HG03045 (cell line): ENCODE data around the gene TMEM131L.
"Not testable (repeated sequence)": the region's sequence is repeated elsewhere in the genome, so short reads cannot be mapped to it uniquely, and the experiment has no call there.

Experiments
- ATAC-seq: cut with Tn5 transposase; IDR thresholded peaks from one replicate; pipeline ENCODE4 v1.9.1; 2021; ENCODE audit warnings: mild to moderate bottlenecking, moderate library complexity; ENCODE audit not compliant: unreplicated experiment

Gene TMEM131L

DNA sequence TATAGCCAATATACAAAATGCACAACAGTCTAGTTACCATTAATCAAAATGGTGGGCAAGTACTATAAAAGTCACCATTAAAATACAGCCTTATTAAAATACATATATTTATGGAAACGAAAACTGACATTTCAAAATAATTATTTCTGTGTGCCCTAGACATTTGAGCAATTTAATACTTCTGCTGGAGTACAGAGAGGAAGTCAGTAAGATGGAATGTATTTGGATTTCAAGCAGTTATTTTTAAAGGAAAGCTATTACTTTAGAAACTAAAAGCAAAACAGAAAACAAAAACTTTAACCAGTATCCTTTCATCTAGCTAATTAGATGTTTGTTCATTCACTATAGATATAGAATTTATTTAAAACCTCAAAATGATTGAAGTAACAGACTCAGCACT, 180.1 kb downstream of the TMEM131L start:
- no peak for ATAC-seq

DNA sequence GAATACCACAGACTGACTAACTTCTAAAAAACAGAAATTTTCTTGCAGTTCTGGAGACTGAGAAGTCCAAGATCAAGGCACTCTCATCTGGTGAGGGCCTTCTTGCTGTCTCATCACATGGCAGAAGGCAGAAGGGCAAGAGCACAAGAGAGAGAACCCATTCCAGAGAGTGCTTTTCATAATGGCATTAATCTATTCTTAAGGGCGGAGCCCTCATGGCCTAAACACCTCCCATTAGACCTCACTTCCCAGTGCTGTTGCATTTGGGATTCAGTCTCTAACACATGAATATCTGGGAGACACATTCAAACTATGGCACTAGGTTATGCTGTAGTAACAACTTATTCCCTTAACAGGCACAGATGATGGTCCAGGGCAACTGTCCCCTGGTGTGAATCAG, 180.8 kb downstream of the TMEM131L start:
- no peak for ATAC-seq

- ATAC-seq: no peak
These were observed 181.8 kb downstream of the TMEM131L start for GRCh38 chr4:153647975-153648374.

GRCh38 chr4:153649572-153649991, 183.4 kb downstream of the TMEM131L start:
- ATAC-seq: no peak

- ATAC-seq: no peak
These were observed 185.0 kb downstream of the TMEM131L start for GRCh38 chr4:153651116-153651515.

GRCh38 chr4:153651587-153651986, 185.4 kb downstream of the TMEM131L start:
- ATAC-seq: no peak

- ATAC-seq: no peak
These were observed 186.1 kb downstream of the TMEM131L start for GRCh38 chr4:153652051-153652784.

DNA sequence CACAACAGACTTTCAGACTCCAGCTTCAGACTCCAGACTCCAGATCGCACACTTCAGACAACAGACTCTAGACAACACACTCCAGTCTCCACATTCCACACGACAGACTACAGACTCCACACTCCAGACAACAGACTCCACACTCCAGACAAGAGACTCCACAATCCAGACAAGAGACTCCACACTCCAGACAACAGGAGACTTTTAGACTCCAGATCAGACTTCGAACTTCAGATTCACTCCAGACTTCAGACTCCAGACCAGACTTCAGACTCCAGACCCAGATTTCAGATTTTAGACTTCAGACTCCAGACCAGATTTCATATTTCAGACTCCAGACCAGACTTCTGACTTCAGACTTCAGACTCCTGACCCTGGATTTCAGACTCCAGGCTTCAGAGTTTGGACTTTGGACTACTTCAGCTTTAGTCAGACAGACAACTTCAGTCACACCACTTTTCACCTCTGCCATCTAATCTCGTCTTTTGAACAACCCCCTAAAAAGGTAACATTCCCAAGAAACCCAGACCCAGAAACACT, 188.9 kb downstream of the TMEM131L start:
- ATAC-seq: no peak

DNA sequence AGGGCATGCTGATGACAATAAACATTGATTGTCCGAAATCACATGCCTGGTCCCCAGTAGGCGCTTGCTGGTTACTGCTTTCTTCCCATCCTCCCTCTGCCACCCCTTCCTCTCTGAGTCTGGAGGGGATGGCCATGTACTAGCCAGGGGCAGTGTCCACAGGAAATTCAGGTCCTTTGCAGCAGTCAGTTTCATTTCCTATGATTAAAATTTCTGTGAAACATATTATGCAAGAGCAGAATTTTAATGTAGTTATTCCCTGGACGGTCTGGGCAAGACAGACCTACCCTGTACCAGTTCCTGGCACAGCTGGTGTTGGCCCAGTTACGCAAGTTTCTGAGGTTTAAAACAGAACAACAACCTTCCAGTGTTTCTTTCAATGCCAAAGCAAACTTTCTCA, 189.8 kb downstream of the TMEM131L start:
- ATAC-seq: no peak

DNA sequence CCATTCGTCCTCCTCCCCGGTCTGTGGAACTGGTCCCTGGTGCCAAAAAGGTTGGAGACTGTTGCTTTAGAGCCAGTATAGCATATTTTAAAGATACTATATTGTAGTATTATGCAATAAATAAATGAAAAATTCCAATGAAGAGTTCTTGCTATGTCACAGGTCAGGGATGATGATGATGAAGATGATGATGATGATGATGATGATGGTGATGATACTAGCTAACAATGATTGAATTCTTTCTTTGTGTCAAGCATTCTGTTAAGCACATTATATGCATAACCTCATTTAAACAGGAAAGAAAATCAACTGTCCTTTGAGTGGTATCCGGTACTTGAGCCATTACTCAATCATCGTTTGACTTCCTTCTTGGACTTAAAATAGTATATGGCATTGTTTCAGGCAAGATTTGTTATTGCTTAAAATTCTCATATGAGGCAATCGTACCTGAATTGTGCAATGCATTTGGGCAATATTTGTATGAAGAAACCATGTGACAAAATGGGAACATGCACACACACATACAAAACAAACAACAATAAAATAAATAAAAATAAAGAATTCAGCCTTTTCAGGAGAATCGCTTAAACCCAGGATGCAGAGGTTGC, 195.2 kb downstream of the TMEM131L start:
- ATAC-seq: no peak

DNA sequence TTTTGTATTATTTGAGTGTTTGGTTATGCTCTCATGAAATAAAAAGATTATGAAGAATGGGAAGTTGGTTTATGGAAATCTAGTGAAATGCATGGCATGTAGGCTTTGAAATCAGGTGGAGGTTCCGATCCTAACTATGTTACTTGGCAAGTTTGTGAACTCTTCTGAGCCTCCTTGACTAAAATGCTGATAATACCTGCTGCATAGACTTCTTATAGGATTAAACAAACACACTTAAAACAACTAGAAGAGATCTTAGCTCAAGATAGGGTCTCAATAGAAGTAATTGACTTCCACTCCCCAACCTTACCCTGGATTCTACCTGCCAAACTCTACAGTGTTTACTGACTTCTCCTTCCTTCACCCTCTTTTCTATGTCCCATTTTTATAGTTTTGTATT, 195.7 kb downstream of the TMEM131L start:
- ATAC-seq: no peak

- ATAC-seq: no peak
These were observed 197.5 kb downstream of the TMEM131L start for GRCh38 chr4:153663667-153664066.

GRCh38 chr4:153666505-153666904, 200.3 kb downstream of the TMEM131L start:
- not testable (repeated sequence) for ATAC-seq

DNA sequence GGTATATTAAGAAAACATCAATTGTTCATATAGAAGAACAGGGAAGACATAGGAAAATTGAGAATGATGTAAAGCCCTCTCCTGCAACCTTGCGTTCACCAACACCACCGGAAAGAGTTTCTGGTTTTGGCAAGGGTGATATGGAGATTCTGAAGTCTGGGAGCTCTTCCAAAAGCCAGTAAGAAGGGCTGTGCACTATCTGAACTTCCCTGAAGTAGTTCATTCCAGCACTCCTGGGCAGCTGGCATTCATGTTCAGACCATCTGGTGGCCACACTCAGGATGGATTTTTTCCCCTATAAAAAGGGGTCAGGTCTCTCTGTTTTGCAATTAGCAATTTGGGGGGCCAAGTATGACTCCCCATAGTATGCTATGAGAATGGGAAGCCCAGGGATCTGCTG, 202.5 kb downstream of the TMEM131L start:
- no peak for ATAC-seq

- no peak for ATAC-seq
These were observed 203.7 kb downstream of the TMEM131L start for GRCh38 chr4:153669838-153670237.

DNA sequence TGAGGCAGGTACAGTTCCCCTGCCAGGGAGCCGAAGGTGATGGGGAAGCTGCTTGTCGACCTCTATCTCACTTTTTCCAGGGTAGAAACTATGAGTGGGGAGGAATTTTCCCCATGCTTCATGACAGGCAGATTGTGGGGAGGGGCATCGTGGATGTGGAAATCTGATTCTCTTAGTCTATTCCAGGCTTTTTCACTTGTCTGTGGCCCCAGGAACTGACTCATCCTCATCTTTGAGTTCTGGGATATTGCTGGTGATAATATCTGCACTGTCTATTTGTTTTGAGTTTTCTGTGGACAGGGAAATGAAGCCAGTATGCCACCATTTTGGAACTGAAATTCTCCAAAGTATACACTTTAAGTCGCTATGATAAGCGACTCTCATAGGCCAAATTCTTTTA, 210.3 kb downstream of the TMEM131L start:
- no peak for ATAC-seq

- ATAC-seq: no peak
These were observed 210.8 kb downstream of the TMEM131L start for GRCh38 chr4:153676984-153677383.

GRCh38 chr4:153679486-153679885, 213.3 kb downstream of the TMEM131L start:
- ATAC-seq: no peak

DNA sequence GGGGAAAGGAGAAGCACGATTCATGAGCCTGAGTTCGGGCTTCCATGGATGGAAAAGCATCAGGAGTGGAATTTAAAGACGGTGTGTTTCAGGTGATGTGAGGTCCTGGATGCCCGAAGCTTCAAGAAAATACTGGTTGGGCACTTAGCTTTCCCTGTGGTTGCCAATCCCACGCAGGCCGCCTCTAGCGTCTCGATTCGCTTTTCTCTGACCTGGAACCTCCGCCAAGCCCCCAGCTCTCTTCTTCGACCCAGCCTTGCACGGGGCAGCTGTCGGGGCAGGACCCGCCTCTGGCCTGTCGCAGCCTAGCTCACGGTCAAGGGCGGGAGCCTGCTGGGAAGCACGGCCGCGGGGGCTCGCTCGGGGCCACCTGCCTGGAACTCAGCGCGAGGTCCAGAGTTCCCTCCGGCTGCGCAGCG, 217.6 kb downstream of the TMEM131L start:
- no peak for ATAC-seq

GRCh38 chr4:153684182-153684970, 218.2 kb downstream of the TMEM131L start, which contains the start of gene TLR2:
TSS of gene TLR2 (plus strand) at chr4:153684280. CDS start at chr4:153702908, 18,628 bp downstream.
- ATAC-seq: peak; percentile 93

DNA sequence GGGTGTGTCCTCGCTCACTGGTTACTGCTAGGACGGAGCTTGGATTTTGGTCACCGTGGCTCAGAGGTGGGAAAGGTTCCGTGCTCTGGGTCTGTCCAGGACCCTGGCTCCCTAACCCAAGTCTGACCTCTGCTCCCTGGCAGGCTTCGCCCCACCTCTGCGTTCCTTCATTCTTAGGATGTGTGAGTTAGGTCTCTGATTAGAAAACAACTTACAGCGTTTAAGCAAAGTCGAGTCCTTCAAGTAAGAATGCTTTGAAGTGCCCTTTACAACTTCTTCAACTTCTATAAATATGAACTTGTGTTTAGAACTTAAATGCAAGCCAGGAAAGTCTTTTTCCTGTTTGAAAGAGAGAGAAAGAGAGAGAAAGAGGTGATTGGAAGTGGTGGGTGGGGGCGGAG, 218.8 kb downstream of the TMEM131L start:
- peak; percentile 14 for ATAC-seq
